ENCODE measurements around the gene PPP1R11. TPM values are rescaled to one million over a fixed set of nuclear protein-coding genes. Genes with fewer than 3 reads are reported as not detected.

Gene PPP1R11
- total and polyA plus RNA-seq, 9 of the 15 experiments (the other 6 are each of a cell fraction or from before 2014, with no cell fraction given) = 17.8 to 94.8 (median 44.6) TPM

GRCh38 chr6:30060606-30061091 is 6.3 kb upstream of the PPP1R11 start (continued):
- TF ChIP-seq NFATC3 (IDR thresholded peaks at IDR 0.05) (no peak), ATF6 (CRISPR knock-in tag; IDR thresholded peaks at IDR 0.05) (0 out of 2 replicates have a peak, but pooled peaks have one; percentile 17), VEZF1 (CRISPR knock-in tag; IDR thresholded peaks at IDR 0.05) (no peak), HMG20B (CRISPR knock-in tag; IDR thresholded peaks at IDR 0.05) (no peak), THRB (CRISPR knock-in tag; conservative IDR thresholded peaks at IDR 0.05) (no peak; the same call in 1 of the 2 replicates), LARP7 (IDR thresholded peaks at IDR 0.05) (no peak), PHF8 (IDR thresholded peaks at IDR 0.05; ENCODE audit: borderline replicate concordance, low read length) (peak; percentile 91; the same call in 1 of the 2 replicates), PPARD (CRISPR knock-in tag; IDR thresholded peaks at IDR 0.05) (no peak), RBFOX2 (IDR thresholded peaks at IDR 0.05; ENCODE audit: low read depth, low read length) (no peak), E2F1 (CRISPR knock-in tag; IDR thresholded peaks at IDR 0.05) (0 out of 2 replicates have a peak, but pooled peaks have one; percentile 6), ZC3H11A (IDR thresholded peaks at IDR 0.05; ENCODE audit: low read depth, low read length) (no peak), ZNF586 (CRISPR knock-in tag; conservative IDR thresholded peaks at IDR 0.05) (no peak), ZFPM2 (CRISPR knock-in tag; IDR thresholded peaks at IDR 0.05) (no peak), NR2F6 (CRISPR knock-in tag; IDR thresholded peaks at IDR 0.05) (no peak), NUFIP1 (IDR thresholded peaks at IDR 0.05; ENCODE audit: partially characterized antibody) (no peak), MAFK (IDR thresholded peaks at IDR 0.05; ENCODE audit: low read length) (no peak), GATAD2A (IDR thresholded peaks at IDR 0.05) (no peak), MYC (IDR thresholded peaks at IDR 0.05; ENCODE audit: low read depth, low read length) (peak; percentile 42; the same call in 1 of the 2 replicates), MYC (CRISPR knock-in tag; IDR thresholded peaks at IDR 0.05; ENCODE audit: borderline replicate concordance, low read depth) (no peak), HMGXB4 (CRISPR knock-in tag; IDR thresholded peaks at IDR 0.05) (no peak)
